Upper lobe of left lung (tissue), 4 donors: ENCODE measurements around the gene ARV1.

Source experiments
- POLR2A ChIP-seq, 4 donors: fragments of 450-650 bp; IDR thresholded peaks; one replicate each; pipeline ENCODE4 v1.5.1; 2016 to 2017; ENCODE audit warnings: antibody characterized with exemption in 4 of 4, mild to moderate bottlenecking in 2 of 4
- POLR2AphosphoS5 ChIP-seq, 2 donors: sonication (generic); formaldehyde crosslinking; IDR thresholded peaks; one replicate each; pipeline ENCODE4 v1.5.1; 2017; ENCODE audit warnings: antibody characterized with exemption in 2 of 2
- TF ChIP-seq, protein P1 (sequence below), 6 experiments: fragments of 450-650 bp in 4 of 6; fragments of 200-600 bp in 2 of 6; sonication (generic) in 2 of 6; IDR thresholded peaks; one replicate each; pipeline ENCODE4 v1.5.1; 2016 to 2019; ENCODE audit warnings: antibody characterized with exemption in 6 of 6

DNA sequence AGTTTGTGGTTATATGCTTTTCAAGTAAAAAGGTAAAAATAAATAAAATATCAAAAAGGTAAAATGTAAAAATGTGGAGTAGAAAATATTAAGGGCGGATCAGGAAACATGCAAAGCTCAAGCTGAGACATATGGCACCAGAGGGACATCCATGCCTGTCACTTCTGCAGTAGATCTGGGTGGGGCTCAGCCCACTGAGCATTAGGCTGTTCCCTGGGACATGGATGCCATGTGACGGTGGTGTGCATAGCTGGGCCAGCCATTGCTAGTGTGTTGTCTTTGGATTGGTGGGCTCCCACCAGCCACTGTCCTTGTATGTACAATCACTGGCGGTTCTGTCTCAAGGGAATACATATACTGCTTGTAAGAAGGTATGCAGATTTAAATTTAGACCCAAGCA is 3.3 kb upstream of the ARV1 start:
- no peak for TF ChIP-seq POLR2A (IDR thresholded peaks at IDR 0.05)
- TF ChIP-seq, protein P1, sequence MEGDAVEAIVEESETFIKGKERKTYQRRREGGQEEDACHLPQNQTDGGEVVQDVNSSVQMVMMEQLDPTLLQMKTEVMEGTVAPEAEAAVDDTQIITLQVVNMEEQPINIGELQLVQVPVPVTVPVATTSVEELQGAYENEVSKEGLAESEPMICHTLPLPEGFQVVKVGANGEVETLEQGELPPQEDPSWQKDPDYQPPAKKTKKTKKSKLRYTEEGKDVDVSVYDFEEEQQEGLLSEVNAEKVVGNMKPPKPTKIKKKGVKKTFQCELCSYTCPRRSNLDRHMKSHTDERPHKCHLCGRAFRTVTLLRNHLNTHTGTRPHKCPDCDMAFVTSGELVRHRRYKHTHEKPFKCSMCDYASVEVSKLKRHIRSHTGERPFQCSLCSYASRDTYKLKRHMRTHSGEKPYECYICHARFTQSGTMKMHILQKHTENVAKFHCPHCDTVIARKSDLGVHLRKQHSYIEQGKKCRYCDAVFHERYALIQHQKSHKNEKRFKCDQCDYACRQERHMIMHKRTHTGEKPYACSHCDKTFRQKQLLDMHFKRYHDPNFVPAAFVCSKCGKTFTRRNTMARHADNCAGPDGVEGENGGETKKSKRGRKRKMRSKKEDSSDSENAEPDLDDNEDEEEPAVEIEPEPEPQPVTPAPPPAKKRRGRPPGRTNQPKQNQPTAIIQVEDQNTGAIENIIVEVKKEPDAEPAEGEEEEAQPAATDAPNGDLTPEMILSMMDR (IDR thresholded peaks at IDR 0.05), result no peak
- TF ChIP-seq POLR2AphosphoS5 (IDR thresholded peaks at IDR 0.05), result no peak
